ENCODE measurements around the gene TCF7L2.

The TCF7L2 gene

GRCh38 chr10:113111900-113112853 lies 162.1 kb downstream of the TCF7L2 start:
- Histone ChIP-seq H3K27me3 (ENCODE audit: control insufficient read depth, insufficient read depth, low read length) (no peaks in the 10 kb centered on the region), H3K4me3 (ENCODE audit: low read length) (no peak overlapping the region), H3K4me1 (ENCODE audit: control insufficient read depth, insufficient read depth, low read length) (peaks cover 2% of the 10 kb centered on the region), H3K36me3 (ENCODE audit: insufficient read depth, low read length) (no peaks in the 10 kb centered on the region), H3K9ac (ENCODE audit: low read depth, low read length) (no peak overlapping the region), H3K4me2 (ENCODE audit: low read length) (no peak overlapping the region), H3K9me3 (replicated peaks; ENCODE audit: low read length) (no peaks in the 10 kb centered on the region)

DNA sequence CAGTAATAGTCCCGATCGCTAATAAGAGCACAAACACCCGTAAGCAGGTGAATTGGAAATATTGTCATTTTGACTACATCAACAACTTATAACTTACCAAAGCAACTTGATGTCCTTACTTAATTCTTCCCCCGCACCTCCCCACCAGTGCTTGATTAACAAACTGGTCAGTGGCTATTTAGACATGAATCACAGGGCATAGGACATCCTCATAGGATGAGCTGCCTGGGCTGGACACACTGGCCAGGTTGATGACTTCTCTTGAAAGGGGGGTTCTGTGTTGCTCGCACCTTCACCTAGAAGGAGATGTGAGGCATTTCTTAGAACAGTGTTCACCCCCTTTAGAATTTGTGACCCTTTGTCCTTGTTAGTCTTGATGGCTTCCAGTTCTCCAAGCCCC lies 163.2 kb downstream of the TCF7L2 start:
- Histone ChIP-seq H3K4me3 (ENCODE audit: low read length) (no peak overlapping the region), H3K4me1 (ENCODE audit: control insufficient read depth, insufficient read depth, low read length) (no peaks in the 10 kb centered on the region), H3K4me2 (ENCODE audit: low read length) (no peak overlapping the region), H3K27me3 (ENCODE audit: control insufficient read depth, insufficient read depth, low read length) (no peaks in the 10 kb centered on the region), H3K9me3 (replicated peaks; ENCODE audit: low read length) (no peaks in the 10 kb centered on the region), H3K36me3 (ENCODE audit: insufficient read depth, low read length) (no peaks in the 10 kb centered on the region), H3K9ac (ENCODE audit: low read depth, low read length) (no peak overlapping the region)

GRCh38 chr10:113113918-113114317 lies 163.9 kb downstream of the TCF7L2 start:
- H3K4me3 ChIP-seq (ENCODE audit: low read length), result no peak overlapping the region
- H3K36me3 ChIP-seq (ENCODE audit: insufficient read depth, low read length), result no peaks in the 10 kb centered on the region
- no peaks in the 10 kb centered on the region for H3K27me3 ChIP-seq (ENCODE audit: control insufficient read depth, insufficient read depth, low read length)
- H3K4me1 ChIP-seq (ENCODE audit: control insufficient read depth, insufficient read depth, low read length), result no peaks in the 10 kb centered on the region
- no peaks in the 10 kb centered on the region for H3K9me3 ChIP-seq (replicated peaks; ENCODE audit: low read length)
- no peak overlapping the region for H3K4me2 ChIP-seq (ENCODE audit: low read length)
- H3K9ac ChIP-seq (ENCODE audit: low read depth, low read length), result no peak overlapping the region

- no peaks in the 10 kb centered on the region for H3K4me1 ChIP-seq (ENCODE audit: control insufficient read depth, insufficient read depth, low read length)
- H3K9ac ChIP-seq (ENCODE audit: low read depth, low read length), result no peak overlapping the region
- H3K36me3 ChIP-seq (ENCODE audit: insufficient read depth, low read length), result no peaks in the 10 kb centered on the region
- H3K9me3 ChIP-seq (replicated peaks; ENCODE audit: low read length), result no peaks in the 10 kb centered on the region
- no peaks in the 10 kb centered on the region for H3K27me3 ChIP-seq (ENCODE audit: control insufficient read depth, insufficient read depth, low read length)
- no peak overlapping the region for H3K4me2 ChIP-seq (ENCODE audit: low read length)
- no peak overlapping the region for H3K4me3 ChIP-seq (ENCODE audit: low read length)
Observed at GRCh38 chr10:113115556-113115955, 165.5 kb downstream of the TCF7L2 start.

DNA sequence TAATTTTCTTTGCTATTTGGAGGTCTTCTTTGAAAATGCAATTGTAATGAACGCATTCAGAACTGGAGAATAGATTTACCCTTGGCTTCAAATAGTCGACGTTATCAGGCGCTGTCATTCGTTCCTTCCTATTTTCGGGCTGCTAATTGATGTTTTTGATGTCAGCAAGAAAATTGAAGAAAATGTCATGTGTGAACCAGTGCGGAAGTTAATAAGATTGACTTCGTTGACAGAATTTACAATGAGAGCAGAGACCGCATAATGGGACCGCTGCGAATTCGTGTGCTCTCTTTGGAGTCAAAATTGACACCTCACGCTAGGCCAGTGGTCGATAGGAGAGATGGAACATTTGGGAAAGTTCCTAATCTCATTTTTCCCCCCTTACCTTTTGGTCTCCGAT lies 168.8 kb downstream of the TCF7L2 start:
- H3K36me3 ChIP-seq (ENCODE audit: insufficient read depth, low read length), result no peaks in the 10 kb centered on the region
- H3K4me2 ChIP-seq (ENCODE audit: low read length), result no peak overlapping the region
- no peaks in the 10 kb centered on the region for H3K9me3 ChIP-seq (replicated peaks; ENCODE audit: low read length)
- no peaks in the 10 kb centered on the region for H3K27me3 ChIP-seq (ENCODE audit: control insufficient read depth, insufficient read depth, low read length)
- no peak overlapping the region for H3K4me3 ChIP-seq (ENCODE audit: low read length)
- H3K4me1 ChIP-seq (ENCODE audit: control insufficient read depth, insufficient read depth, low read length), result no peaks in the 10 kb centered on the region
- no peak overlapping the region for H3K9ac ChIP-seq (ENCODE audit: low read depth, low read length)

DNA sequence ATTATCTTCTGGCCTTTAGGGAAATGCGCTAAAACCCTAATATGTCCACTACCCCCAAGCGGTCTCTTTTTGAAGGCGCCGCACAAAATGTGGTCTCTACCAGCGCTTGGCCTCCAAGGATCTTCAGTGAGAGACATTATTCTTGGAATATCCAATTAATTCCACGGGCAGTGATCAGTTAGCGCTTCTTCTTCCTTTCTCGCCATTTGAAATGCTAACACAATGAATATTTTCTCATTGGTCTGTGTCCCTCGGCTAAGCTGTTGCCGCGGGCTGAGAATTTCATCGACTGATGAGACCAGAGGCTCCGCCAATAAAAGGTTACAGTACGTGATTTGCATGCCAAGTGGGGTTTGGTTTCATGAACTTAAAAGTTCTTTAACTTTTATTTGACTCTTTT lies 169.8 kb downstream of the TCF7L2 start:
- Histone ChIP-seq H3K4me3 (ENCODE audit: low read length) (no peak overlapping the region), H3K36me3 (ENCODE audit: insufficient read depth, low read length) (no peaks in the 10 kb centered on the region), H3K4me2 (ENCODE audit: low read length) (no peak overlapping the region), H3K4me1 (ENCODE audit: control insufficient read depth, insufficient read depth, low read length) (no peaks in the 10 kb centered on the region), H3K27me3 (ENCODE audit: control insufficient read depth, insufficient read depth, low read length) (no peaks in the 10 kb centered on the region), H3K9ac (ENCODE audit: low read depth, low read length) (no peak overlapping the region), H3K9me3 (replicated peaks; ENCODE audit: low read length) (no peaks in the 10 kb centered on the region)

GRCh38 chr10:113121153-113121552 lies 171.1 kb downstream of the TCF7L2 start:
- Histone ChIP-seq H3K9me3 (replicated peaks; ENCODE audit: low read length) (no peaks in the 10 kb centered on the region), H3K4me3 (ENCODE audit: low read length) (no peak overlapping the region), H3K9ac (ENCODE audit: low read depth, low read length) (no peak overlapping the region), H3K27me3 (ENCODE audit: control insufficient read depth, insufficient read depth, low read length) (no peaks in the 10 kb centered on the region), H3K36me3 (ENCODE audit: insufficient read depth, low read length) (no peaks in the 10 kb centered on the region), H3K4me2 (ENCODE audit: low read length) (no peak overlapping the region), H3K4me1 (ENCODE audit: control insufficient read depth, insufficient read depth, low read length) (peaks cover 2% of the 10 kb centered on the region)

GRCh38 chr10:113122947-113123346 lies 172.9 kb downstream of the TCF7L2 start:
- Histone ChIP-seq H3K27me3 (ENCODE audit: control insufficient read depth, insufficient read depth, low read length) (no peaks in the 10 kb centered on the region), H3K4me1 (ENCODE audit: control insufficient read depth, insufficient read depth, low read length) (peaks cover 6% of the 10 kb centered on the region), H3K9me3 (replicated peaks; ENCODE audit: low read length) (no peaks in the 10 kb centered on the region), H3K4me2 (ENCODE audit: low read length) (no peak overlapping the region), H3K9ac (ENCODE audit: low read depth, low read length) (no peak overlapping the region), H3K36me3 (ENCODE audit: insufficient read depth, low read length) (no peaks in the 10 kb centered on the region), H3K4me3 (ENCODE audit: low read length) (no peak overlapping the region)

- no peak overlapping the region for H3K4me3 ChIP-seq (ENCODE audit: low read length)
- no peaks in the 10 kb centered on the region for H3K36me3 ChIP-seq (ENCODE audit: insufficient read depth, low read length)
- H3K4me1 ChIP-seq (ENCODE audit: control insufficient read depth, insufficient read depth, low read length), result peaks cover 6% of the 10 kb centered on the region
- no peaks in the 10 kb centered on the region for H3K27me3 ChIP-seq (ENCODE audit: control insufficient read depth, insufficient read depth, low read length)
- no peak overlapping the region for H3K9ac ChIP-seq (ENCODE audit: low read depth, low read length)
- H3K4me2 ChIP-seq (ENCODE audit: low read length), result no peak overlapping the region
- H3K9me3 ChIP-seq (replicated peaks; ENCODE audit: low read length), result no peaks in the 10 kb centered on the region
Observed at GRCh38 chr10:113124724-113125123, 174.7 kb downstream of the TCF7L2 start.

DNA sequence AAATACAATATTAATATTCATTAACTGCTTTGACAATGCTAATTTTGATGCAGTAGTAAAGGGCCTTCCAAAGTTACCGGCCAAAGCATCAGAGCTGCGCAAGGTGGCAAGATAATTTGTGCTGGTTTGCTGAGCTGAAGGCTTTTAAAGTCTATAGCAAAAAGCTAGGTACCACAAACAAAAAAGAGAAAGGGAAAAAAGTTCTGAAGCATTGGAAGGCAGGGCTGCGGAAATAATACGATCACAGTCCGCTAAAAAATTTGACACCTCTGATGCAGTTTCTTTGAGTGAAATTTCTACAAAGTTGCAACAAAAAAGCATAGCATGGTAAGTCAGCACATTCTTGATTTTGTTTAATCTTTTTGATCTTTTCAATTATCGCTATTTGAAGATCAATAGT lies 175.6 kb downstream of the TCF7L2 start:
- Histone ChIP-seq H3K4me2 (ENCODE audit: low read length) (no peak overlapping the region), H3K36me3 (ENCODE audit: insufficient read depth, low read length) (no peaks in the 10 kb centered on the region), H3K27me3 (ENCODE audit: control insufficient read depth, insufficient read depth, low read length) (no peaks in the 10 kb centered on the region), H3K4me3 (ENCODE audit: low read length) (no peak overlapping the region), H3K4me1 (ENCODE audit: control insufficient read depth, insufficient read depth, low read length) (peaks cover 6% of the 10 kb centered on the region), H3K9ac (ENCODE audit: low read depth, low read length) (no peak overlapping the region), H3K9me3 (replicated peaks; ENCODE audit: low read length) (no peaks in the 10 kb centered on the region)

DNA sequence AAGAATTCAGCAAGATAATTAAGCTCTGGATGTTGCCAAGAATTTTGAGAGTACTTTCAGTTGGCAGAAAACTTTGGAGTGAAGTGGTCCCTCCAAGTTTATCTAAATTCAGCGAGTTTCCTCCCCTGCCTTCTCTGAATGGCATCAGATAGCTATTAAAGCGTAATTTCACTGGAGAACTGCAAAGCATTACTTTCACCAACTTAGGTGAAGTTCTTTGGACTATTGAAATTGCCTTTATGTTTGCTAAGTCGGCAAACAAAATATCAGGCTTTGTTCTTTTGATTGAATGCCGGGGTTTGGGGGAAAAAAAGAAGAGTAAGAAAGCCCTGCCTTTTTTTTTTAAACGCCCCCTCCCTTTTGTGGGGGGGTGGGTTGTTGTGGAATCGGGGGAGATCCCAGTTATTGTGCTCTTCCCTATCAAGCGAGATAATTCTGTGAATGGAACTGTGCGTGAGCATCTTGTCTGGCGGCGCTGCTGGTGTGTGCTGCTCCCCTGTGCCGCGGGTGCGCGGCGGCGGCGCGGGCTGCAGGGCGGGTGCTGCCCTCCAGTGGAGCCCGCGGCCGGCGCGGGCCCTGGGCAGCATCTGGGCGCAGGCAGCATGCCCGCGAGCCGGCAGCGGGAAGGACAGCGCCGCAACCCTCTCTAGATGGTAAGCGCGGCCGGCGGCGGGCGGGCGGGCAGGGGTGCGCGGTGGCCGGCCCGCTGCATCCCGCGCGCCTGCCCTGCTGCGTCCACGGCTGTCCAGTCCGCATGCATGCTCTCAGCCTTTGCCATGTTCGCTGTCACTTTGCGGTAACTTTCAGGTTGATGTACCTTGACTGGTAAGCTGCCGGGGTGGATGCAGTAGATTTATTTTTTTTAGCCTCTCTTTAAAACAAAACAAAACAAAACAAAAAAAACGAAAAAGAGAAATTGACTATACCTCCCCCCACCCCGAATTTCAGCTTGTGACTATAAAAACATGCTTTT lies 176.5 kb downstream of the TCF7L2 start:
- Histone ChIP-seq H3K4me2 (ENCODE audit: low read length) (peak overlapping the region; percentile 91), H3K9ac (ENCODE audit: low read depth, low read length) (peak overlapping the region; percentile 57), H3K36me3 (ENCODE audit: insufficient read depth, low read length) (no peaks in the 10 kb centered on the region), H3K4me3 (ENCODE audit: low read length) (peak overlapping the region; percentile 65), H3K4me1 (ENCODE audit: control insufficient read depth, insufficient read depth, low read length) (peaks cover 11% of the 10 kb centered on the region), H3K27me3 (ENCODE audit: control insufficient read depth, insufficient read depth, low read length) (no peaks in the 10 kb centered on the region), H3K9me3 (replicated peaks; ENCODE audit: low read length) (no peaks in the 10 kb centered on the region)

Data from skeletal muscle satellite cell (primary cell).